GM18498 (cell line): ENCODE results near the gene CRYBA1.
"Not testable (repeated sequence)": the region's sequence is repeated elsewhere in the genome, so short reads cannot be mapped to it uniquely, and the experiment has no call there.

Experiments
- ATAC-seq: cut with Tn5 transposase; IDR thresholded peaks from one replicate; pipeline ENCODE4 v1.9.1; 2021; ENCODE audit warnings: mild to moderate bottlenecking, moderate library complexity; ENCODE audit not compliant: unreplicated experiment

CRYBA1 gene

DNA sequence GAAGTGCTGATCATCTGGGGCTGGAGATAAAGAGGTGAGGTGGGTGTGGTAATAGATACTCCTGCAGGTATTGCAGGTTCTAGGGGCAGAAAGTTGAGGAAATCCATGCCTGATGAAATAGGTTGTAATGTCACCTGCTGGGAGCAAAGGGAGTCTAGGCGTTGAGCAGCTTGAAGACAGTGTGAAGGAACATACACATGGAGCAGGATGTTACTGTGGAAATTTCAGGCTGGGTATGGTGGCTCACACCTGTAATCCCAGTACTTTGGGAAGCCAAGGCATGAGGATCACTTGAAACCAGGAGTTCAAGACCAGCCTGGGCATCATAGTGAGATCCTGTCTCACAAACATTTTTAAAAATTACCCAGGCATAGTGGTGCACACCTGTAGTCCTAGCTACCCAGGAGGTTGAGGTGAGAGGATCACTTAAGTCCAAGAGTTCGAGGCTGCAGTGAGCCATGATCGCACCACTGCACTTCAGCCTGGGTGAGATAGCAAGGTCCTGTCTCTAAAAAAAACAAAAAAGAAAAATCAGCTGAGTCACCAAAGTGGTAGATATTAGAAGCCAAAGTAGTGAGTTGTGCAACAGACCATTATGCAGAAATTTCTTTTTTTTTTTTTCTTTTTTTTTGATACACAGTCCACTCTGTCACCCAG, 9.1 kb upstream of the CRYBA1 start:
- no peak for ATAC-seq

DNA sequence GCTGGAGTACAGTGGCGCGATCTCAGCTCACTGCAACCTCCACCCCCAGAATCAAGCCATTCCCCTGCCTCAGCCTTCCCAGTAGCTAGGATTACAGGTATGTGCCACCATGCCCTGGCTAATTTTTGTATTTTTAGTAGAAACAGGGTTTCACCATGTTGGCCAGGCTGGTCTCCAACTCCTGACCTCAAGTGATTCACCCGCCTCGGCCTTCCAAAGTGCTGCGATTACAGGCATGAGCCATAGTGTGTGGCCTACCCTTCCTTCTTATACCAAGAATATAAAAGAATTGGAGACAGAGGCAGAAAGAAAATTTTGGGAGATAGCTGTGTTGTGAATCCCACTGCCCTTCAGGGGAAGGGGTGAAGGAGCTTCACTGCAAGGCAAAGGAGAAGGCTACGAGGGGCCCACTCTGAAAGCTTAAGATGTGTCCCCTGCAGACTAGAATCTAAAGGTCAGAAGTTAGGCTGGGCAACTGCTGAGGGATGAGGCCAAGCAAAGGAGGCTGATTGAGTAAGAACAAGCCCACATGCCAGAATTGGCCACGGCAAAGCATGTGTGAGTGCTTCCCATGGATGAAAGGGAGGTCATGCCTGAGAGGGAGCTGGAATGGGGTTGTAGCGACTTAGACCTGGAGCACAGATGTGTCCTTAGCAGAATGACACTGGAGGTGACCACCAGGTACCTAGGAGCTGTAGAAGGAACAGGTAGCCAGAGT, 8.4 kb upstream of the CRYBA1 start:
- ATAC-seq = no peak

DNA sequence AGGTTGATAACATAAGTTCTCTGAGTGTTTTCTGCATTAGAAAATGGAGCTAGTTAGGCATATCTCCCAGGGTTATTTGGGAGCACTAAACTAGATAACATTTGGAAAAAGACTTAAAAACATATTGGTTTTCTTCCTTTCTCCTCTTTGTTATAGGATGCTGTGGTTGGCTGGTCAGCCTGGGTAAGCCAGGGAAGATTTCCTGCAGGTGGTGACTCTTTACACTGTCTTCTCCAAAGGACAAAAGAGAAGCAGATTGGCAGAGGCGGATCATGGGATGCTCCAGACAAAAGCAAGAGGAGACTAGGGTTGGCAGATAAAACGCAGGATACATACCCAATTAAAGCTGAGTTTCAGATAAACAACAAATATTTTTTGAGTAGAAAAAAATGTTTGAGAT, 6.2 kb upstream of the CRYBA1 start:
- no peak for ATAC-seq

DNA sequence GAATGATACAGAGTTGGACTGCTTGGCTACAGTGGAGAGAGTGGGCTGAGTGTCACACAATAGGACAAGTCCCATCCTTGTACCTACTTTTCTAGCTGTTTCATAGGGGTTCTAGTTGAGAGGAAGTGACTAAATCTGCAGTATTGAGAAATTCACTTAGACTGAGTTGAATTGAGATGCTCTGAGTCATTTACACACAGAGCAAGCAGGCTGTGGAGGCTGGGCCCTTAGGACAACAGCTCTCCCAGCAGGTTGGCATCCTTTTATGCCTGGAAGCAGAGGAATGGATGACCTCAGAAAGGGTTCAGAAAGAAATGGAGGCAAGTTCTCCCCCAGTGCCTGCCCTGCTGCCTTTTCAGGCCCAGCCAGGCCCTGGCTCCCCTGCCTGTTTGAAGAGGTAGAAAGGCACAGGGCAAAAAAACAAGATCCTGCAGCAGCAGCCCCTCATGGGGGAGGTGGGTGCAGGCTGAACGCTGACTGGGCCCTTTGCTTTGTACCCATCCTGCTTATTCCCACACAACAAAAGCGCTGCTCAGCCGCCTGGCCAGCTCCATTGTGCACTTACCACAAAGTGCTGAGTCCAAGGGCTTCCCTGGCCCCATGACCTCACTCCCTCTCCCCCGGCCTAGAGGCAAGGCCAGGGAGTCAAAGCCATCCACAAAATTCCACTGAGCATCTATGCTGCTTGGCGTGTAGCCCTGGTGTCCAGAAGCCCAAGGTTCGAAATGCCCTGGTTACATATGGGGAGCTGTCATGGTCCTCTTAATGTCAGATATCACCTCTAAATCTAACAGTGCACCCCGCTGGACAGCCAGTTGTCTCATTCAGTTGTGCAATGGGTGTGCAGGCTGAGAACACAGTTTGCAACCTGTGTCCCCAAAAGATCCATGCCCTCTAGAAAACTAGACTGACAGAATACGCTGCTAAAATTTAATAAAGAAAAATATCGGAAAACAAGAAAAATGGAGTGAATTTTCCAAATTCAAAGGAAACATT, 5.4 kb upstream of the CRYBA1 start:
- ATAC-seq = no peak

DNA sequence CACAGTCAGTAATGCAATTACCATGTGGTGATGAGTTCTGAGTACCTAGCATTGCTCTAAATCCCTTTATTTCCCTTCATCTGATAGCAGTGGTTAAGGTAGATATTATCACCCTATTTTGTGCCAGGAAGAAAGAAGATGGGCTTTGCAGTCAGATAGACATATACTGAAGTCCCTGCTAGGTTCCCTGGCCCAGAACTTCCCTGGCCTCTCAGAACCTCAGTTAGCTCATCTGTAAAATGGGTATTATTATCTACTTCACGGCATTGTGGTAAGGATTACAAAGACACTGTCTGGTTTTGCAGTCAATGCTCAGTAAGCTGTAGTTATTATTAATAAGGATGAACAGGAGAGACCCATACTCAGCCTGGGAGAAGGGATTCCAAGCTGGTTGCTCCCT, 4.6 kb upstream of the CRYBA1 start:
- ATAC-seq = no peak

DNA sequence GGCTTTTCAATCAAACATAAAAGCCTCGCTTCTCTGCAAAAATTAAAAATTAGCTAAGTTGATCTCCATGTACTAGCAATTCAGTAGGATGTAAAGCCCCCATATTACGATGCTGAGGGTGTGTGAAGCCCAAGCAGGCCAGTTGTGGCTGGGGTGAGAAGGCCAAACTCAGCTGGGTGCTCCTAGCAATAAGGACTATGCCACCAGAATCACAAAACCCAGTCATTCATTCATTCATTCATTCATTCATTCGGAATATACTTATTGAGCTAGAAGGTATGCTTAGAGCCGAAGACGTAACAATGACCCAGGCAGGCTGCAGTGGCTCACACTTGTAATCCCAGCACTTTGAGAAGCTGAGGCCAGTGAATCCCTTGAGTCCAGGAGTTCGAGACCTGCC, 3.9 kb upstream of the CRYBA1 start:
- no peak for ATAC-seq

DNA sequence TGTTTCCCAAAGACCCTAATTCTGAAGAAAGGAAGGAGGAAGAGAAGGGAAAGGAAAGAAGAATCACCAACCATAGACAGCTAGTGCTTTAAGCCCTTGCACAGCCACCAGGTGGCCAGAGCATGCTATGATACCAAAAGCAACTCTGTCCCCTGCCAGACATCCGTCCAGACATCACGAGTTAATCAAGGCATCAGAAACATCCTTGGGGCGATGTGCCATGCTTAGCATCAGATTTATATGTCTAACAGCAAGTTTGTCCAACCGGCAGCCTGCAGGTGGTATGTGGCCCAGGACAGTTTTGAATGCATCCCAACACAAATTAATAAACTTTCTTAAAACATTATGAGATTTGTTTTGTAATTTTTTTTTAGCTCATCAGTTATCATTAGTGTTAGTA, 2.9 kb upstream of the CRYBA1 start:
- ATAC-seq = no peak

DNA sequence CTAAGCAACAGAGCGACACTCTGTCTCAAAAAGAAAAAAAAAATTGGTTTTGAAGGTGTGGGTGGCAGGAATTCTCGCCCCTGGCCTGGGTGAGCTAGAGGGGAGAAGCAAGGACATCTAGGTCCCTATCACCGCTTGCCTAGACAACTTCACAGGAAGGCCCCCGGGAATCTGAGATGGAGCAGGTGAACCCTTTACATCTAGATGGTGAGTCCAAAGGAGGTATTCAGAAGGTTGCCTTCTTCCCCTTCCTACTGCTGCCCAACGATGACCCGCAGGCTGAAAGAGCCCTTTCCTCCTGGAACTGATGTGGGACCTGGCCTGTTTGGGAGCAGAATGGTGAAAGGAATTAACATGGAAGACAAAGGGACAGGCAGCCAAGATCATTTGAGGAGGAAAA, 1.3 kb upstream of the CRYBA1 start:
- ATAC-seq = no peak

DNA sequence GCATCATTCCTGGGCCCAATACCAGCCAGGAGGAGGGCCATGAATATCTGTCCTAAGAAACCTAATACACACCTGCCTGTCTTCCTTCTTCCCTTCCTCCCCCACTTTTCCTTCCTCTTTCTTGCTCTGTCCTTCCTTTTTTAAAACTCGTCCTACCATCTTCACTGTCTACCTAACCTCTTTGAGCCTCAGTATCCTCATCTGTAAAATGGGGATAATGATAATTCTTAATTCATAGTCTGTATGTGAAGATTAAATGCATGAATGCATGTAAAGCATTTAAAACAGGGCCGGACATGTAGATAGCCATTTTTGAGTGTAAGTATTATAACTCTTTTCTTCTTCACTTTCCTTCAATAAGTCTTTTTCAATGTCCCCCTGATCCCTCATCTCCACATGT, 560 bp downstream of the CRYBA1 start:
- ATAC-seq = no peak

DNA sequence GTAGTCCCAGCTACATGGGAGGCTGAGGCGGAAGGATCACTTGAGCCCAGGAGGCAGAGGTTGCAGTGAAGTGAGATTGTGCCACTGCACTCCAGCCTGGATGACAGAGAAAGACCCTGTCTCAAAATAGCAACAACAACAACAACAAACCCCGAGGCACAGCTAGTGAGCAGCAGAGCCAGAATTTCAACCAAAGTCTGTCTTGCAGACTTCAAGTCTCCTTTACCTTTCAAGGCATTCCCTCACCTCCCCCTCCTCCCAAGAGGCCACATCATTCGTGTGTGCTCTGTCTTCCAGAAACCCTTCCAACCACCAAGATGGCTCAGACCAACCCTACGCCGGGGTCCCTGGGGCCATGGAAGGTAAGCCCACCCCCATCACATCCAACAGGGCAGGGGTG, 2.2 kb downstream of the CRYBA1 start:
- no peak for ATAC-seq

DNA sequence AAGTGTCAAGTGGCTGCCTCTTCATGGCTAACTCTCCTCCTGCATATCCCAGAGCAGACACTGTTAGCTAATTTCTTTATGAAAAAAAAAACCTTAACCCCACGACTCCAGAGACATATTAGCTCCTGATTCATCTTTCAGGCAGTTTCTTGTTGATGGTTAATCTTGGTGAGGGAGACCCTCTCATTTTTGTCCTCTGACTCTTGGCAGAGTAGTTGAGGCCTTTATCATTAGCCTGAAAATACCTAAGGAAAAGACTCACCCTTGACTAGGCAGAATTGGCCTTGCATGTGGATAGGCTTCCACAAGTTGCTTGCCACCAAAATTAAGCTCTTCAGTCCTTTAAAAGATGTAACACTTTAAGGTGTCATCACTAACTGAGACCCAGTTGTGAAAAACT, 4.0 kb downstream of the CRYBA1 start:
- ATAC-seq = no peak

DNA sequence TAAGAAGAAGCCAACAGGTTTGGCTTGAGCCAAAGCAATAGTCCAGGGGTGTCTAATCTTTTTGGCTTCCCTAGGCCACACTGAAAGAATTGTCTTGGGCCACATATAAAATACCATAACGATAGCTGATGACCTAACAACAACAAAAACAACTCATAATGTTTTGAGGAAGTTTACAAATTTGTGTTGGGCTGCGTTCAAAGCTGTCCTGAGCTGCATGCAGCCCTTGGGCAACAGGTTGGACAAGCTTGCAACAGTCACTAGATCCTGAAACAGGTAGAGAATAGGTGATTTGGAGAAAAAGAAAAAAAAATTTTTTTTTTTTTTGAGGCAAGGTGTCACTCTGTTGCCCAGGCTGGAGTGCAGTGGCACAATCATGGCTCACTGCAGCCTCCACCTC, 4.5 kb downstream of the CRYBA1 start:
- ATAC-seq = no peak

DNA sequence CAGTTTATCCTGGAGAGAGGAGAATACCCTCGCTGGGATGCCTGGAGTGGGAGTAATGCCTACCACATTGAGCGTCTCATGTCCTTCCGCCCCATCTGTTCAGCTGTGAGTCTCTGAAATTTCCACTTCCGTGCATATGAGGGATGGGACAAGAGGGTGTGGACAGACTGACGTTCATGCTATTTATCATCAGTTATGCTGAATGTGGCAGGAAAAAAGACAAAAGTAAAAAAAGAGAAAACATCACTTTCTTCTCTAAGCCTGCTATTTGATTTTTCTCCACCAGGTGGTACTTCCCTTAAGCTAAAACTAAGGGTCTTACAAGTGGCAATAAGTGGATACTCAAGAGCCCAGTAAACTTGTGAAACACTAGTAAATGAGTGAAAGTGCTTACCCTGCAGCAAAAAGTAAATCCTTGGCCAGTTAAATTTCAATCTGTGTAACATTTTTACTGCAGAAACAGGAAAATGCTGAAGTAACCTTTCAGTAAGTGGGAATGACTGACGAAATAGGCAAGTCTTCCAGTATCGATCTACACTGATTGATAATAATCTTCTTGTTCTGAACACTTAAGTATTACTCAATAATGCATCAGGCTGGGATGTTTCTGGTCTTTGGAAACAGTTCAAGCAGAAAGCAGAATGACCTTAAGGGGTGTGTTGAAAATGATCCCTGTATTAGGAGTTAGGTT, 5.6 kb downstream of the CRYBA1 start:
- no peak for ATAC-seq

DNA sequence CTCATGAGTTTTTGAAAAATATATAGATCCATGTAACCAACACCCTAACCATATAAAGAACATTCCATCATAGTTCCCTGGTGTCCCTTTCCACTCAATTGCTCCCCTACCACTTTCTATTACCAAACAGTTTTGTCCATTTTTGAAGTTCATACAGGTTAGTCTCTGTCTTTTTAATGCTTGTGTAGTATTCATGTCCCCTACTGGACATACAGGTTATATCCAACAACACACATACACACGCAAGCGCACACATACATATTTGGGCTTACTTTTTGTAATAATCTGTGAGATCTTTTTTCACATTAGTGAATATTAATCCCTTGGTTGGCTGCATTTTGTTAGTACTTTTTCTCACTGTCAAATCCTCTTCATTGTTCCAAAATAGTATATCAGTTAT, 6.4 kb downstream of the CRYBA1 start:
- ATAC-seq = no peak

DNA sequence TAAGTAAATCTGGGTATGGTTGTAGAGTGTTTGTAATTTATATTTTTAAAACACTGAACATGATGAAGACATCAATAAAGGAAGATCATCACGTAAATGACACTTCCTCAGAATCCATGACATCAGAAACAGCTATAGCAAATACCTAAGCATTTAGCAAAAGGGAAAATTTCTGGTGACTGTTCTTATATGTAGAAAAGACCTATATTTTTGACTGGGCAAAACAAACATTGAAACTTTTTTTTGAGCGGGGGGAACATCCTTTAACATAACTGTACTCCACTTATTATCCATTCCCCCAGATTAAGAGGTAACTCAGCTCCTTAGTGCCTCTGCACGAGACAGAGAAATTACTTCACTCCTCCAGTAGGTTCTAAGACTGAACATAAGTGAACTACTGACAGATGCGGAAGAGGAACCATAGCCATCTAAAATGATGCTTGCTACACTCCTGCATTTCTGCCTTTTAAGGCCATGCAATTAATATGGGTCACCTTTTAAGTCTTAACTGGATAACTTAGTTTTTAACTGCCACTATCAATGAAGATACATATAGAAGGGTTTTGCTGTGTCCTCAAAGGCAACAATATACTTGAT, 9.4 kb downstream of the CRYBA1 start:
- no peak for ATAC-seq

DNA sequence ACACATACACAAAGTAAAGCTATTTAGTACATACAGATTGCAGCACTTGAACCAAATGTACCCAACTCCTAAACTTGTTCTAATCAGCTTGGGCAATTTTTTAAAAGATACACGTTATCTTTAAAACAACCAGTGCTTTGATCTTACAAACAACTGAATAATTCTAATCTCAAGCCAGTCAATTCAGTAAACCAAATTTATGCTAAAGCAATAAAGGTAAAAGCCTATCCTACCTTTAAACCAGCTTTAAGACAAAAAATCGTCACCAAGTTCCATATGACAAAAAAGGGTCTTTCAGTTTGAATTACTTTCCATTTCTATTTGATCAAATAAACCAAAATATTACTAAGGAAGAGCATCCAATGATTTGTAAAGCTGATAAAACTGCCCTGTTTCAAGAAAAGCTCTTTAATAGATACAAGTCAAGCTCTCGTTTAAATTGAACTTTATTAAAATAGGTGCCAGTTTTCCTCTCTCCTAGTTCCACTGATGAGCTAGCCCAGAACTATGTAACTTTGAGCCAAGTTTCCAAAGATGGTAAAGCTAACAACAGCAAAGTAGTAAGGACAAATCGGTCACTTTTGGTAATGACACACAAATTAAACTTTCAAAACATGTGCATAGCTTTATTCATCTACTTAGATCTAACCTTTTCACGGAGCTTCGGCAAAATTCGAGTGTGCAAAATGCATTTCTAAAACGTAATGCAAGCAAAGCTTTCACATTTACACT, 10.2 kb downstream of the CRYBA1 start:
- ATAC-seq = no peak

DNA sequence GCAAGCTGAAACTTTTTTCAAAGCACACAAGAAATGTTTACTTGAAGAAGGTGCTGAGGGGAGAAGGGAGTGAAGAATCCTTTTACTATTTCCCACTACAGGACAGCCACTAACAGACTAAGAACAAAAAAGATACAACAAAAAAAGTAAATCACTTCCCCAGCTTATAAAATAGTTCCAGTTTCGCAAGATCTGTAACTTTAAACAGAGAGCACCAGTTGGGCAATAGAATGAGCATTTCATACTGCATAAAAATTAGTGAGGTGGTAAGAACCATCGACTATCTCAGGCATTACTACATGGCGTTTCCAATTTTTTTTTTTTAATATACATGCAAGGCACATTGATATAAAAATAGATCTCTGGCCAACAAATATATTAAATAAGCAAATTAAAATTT, 11.1 kb downstream of the CRYBA1 start:
- ATAC-seq = no peak

DNA sequence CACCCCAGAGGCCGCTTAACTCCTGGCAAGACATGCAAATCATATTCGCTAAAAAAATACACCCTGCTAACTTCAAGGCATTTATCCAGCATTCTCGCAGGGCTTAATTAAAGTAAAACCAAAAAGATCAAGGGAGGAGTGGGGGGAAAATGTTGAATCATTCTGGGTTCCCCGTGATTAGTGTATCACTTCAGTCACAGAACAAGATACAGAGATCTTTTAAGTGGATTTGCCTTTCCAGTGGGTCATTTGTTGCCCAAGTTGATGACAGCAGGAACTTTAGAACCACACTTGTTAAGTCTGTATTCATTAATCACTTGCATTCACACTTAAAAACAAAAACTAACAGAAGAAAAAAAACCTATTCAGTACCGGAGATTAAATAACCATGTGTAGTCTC, 17.3 kb downstream of the CRYBA1 start:
- no peak for ATAC-seq

DNA sequence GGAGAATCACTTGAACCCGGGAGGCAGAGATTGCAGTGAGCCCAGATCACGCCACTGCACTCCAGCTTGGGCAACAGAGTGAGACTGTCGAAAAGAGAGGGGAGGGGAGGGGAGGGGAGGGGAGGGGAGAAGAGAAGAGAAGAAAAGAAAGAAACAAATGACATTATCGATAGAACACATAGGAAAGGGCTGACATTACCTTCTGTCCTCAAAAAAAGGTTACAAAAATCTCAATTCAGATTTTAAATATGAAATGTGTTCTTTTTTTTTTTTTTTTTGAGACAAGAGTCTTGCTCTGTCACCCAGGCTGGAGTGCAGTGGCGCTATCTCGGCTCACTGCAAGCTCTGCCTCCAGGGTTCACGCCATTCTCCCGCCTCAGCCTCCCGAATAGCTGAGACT, 25.3 kb downstream of the CRYBA1 start:
- ATAC-seq = not testable (repeated sequence)

DNA sequence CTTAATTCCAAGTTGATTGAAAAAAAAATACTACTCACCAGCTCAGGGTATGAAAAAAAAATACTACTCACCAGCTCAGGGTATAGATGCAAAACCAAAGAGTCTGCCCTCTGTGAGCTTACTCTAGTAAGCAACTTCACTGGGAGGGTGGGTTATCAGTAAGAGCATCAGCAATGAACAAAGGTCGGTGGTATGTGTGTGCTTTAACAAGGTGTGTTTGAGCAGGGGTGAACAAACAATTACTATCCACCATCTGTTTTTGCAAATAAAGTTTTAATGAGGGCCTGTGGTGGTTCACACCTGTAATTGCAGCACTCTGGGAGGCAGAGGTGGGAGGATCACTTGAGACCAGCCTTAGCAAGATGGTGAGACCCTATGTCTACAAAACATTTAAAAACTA, 27.3 kb downstream of the CRYBA1 start:
- ATAC-seq = no peak
